GM06990 (cell line): ENCODE measurements around the gene S100A11.

Experiments used
- DNase-seq: peaks from one replicate; pipeline ENCODE4 v3.0.0-alpha.2; 2011; ENCODE audit not compliant: insufficient read length; ENCODE audit errors: extremely low read depth
- H3K27me3 ChIP-seq: replicated peaks from 2 replicates; pipeline ENCODE4 v1.6.0; 2011; ENCODE audit warnings: low read length; ENCODE audit not compliant: control insufficient read depth, insufficient read depth
- H3K36me3 ChIP-seq: 2 replicates; pipeline ENCODE4 v1.5.1; 2011; ENCODE audit warnings: low read length; ENCODE audit not compliant: control insufficient read depth, insufficient read depth
- H3K4me3 ChIP-seq: replicated peaks from 2 replicates; pipeline ENCODE4 v1.5.1; 2011; ENCODE audit warnings: low read depth, mild to moderate bottlenecking, control low read depth, low read length
- CTCF ChIP-seq: IDR thresholded peaks from 2 replicates; pipeline ENCODE4 v1.5.1; 2011; ENCODE audit warnings: low read length, control low read depth, mild to moderate bottlenecking, inconsistent platforms; ENCODE audit not compliant: insufficient read depth, poor library complexity, severe bottlenecking

Gene S100A11

GRCh38 chr1:151990058-151990855 is 46.5 kb downstream of the S100A11 start:
- Histone ChIP-seq H3K4me3 (no peak overlapping the region), H3K36me3 (no peaks in the 10 kb centered on the region), H3K27me3 (peaks cover 7% of the 10 kb centered on the region)
- DNase-seq = no peak
- TF ChIP-seq CTCF = no peak

GRCh38 chr1:151989211-151989862 is 47.5 kb downstream of the S100A11 start:
- no peak for TF ChIP-seq CTCF
- H3K36me3 ChIP-seq = no peaks in the 10 kb centered on the region
- H3K27me3 ChIP-seq = peaks cover 7% of the 10 kb centered on the region
- no peak overlapping the region for H3K4me3 ChIP-seq
- DNase-seq = no peak

GRCh38 chr1:151988405-151988923 is 48.3 kb downstream of the S100A11 start:
- Histone ChIP-seq H3K36me3 (no peaks in the 10 kb centered on the region), H3K27me3 (peaks cover 7% of the 10 kb centered on the region), H3K4me3 (no peak overlapping the region)
- DNase-seq = no peak
- no peak for TF ChIP-seq CTCF

GRCh38 chr1:151986501-151987190 is 50.2 kb downstream of the S100A11 start:
- no peak for TF ChIP-seq CTCF
- H3K36me3 ChIP-seq = no peaks in the 10 kb centered on the region
- H3K4me3 ChIP-seq = no peak overlapping the region
- DNase-seq = no peak
- peaks cover 2% of the 10 kb centered on the region; the same call in 1 of the 2 replicates for H3K27me3 ChIP-seq

GRCh38 chr1:151985768-151986167 is 51.0 kb downstream of the S100A11 start:
- Histone ChIP-seq H3K27me3 (peaks cover 2% of the 10 kb centered on the region; the same call in 1 of the 2 replicates), H3K4me3 (no peak overlapping the region), H3K36me3 (no peaks in the 10 kb centered on the region)
- TF ChIP-seq CTCF = no peak
- no peak for DNase-seq
